ENCODE results near the gene CPA2. TPM values are rescaled to one million over a fixed set of nuclear protein-coding genes. Genes with fewer than 3 reads are reported as not detected.

CPA2 gene
- total and polyA plus RNA-seq, 7 donors, result 0.23 to 0.32 (median 0.30) TPM; not detected in 4

DNA sequence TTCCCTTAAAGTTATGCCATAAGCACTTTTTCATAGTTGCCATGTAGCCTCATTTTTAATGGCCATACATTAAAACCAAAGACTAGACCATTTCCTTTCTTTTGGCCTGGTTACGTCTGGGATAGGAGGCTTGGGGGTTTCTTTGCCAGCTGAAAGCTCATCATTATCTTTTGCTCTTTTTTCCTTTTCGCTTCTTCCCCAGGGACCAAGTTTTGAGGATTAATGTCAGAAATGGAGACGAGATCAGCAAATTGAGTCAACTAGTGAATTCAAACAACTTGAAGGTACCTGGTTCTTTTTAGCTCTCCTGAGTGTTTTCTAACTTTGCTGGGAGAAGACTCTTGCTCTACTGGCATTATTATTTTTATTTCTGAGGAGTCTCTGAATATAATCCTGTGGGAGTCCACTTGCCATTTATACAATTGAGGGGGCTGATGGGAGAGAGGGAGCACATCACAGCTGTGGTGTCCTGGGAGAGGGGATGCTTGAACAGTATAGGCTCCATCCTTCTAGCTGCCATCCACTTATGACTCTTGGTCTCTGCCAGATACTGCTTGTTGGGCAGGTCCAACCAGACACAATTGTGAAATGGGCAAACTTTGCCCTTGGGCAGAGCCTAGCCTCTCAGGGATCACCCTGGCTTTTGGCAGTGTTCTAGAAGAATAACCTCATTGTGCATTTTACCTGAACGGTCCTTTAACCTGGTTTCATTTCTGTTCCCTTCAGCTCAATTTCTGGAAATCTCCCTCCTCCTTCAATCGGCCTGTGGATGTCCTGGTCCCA, 32.1 kb downstream of the CPA2 start:
- H3K27ac ChIP-seq, result no peak overlapping the region
- TF ChIP-seq, protein P1, sequence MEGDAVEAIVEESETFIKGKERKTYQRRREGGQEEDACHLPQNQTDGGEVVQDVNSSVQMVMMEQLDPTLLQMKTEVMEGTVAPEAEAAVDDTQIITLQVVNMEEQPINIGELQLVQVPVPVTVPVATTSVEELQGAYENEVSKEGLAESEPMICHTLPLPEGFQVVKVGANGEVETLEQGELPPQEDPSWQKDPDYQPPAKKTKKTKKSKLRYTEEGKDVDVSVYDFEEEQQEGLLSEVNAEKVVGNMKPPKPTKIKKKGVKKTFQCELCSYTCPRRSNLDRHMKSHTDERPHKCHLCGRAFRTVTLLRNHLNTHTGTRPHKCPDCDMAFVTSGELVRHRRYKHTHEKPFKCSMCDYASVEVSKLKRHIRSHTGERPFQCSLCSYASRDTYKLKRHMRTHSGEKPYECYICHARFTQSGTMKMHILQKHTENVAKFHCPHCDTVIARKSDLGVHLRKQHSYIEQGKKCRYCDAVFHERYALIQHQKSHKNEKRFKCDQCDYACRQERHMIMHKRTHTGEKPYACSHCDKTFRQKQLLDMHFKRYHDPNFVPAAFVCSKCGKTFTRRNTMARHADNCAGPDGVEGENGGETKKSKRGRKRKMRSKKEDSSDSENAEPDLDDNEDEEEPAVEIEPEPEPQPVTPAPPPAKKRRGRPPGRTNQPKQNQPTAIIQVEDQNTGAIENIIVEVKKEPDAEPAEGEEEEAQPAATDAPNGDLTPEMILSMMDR (IDR thresholded peaks at IDR 0.05), result no peak
- WGBS, 3 donors, result 85 to 94% (median 93%) methylated on average over 5 of the region's 5 CpGs
- intact Hi-C loops (cut with DNase I), result no loop called here
- H3K36me3 ChIP-seq (ENCODE audit: insufficient read depth in 1 of 2, low read depth in 1 of 2), result no peaks in the 10 kb centered on the region
- peaks cover 0 to 3% (median 0%) of the 10 kb centered on the region in 3 donors for H3K27me3 ChIP-seq (ENCODE audit: insufficient read depth in 3 of 3, low read length in 2 of 3)
- H3K4me1 ChIP-seq, result no peaks in the 10 kb centered on the region
- DNase-seq, result no peak
- no peaks in the 10 kb centered on the region for H3K9me3 ChIP-seq
- ATAC-seq, result no peak
- no peak overlapping the region for H3K4me3 ChIP-seq

DNA sequence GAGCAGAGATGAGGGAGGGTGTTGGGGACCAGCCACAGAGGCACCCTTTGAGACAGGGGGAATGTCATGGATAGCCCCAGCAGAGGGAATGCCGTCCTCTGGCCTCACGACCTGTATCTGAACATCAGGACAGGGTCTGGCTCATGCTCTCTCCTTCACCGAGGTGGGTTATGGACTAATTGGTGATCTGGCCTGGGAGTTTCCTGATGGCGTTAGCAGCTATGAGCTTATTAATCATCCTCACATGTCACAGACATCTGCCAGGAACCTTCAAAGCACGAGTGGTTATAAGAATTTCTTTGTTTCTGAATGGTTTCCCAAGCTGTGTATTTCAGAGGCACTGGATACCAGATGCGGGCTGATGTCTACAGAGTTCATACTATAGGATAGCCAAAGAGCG, 33.2 kb downstream of the CPA2 start:
- intact Hi-C loops (cut with DNase I), result no loop called here
- Histone ChIP-seq H3K4me3 (no peak overlapping the region), H3K4me1 (no peaks in the 10 kb centered on the region), H3K27ac (no peak overlapping the region), H3K36me3 (ENCODE audit: insufficient read depth in 1 of 2, low read depth in 1 of 2) (no peaks in the 10 kb centered on the region), H3K9me3 (no peaks in the 10 kb centered on the region), H3K27me3 (ENCODE audit: insufficient read depth in 3 of 3, low read length in 2 of 3) (peaks cover 0 to 2% (median 0%) of the 10 kb centered on the region in 3 donors)
- 67 to 68% (median 68%) methylated on average over 7 of the region's 7 CpGs for WGBS, 3 donors
- TF ChIP-seq, protein P1 (IDR thresholded peaks at IDR 0.05), result no peak
- DNase-seq (no peak), ATAC-seq (no peak)

DNA sequence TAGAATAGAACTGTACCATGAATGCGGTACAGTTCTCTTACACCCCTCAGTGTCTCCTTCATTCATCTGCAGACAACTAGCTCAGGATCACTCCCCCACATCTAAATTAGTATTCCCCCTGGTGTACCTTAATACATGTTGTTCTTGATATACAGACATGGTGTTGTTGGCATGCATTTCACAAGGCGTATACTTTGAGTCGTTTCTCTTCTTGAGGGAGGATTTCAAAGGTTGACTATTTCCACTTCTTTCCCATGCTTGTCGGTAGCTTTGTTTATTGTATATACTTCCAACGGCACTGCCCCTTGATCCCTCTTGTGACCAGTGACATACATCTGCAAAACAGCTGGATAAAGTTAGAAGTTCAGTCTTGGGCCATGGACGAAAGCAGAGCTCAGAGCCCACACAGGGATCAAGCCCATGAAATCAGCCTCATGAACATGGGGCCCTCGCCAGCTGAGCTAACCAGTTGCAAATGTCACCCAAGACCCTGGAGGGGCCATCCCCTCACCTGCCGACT, 34.9 kb downstream of the CPA2 start:
- no peak overlapping the region for H3K4me3 ChIP-seq
- no peak for DNase-seq
- no peak overlapping the region for H3K27ac ChIP-seq
- TF ChIP-seq, protein P1 (IDR thresholded peaks at IDR 0.05), result no peak
- no peaks in the 10 kb centered on the region for H3K9me3 ChIP-seq
- WGBS, 3 donors, result 56 to 63% (median 61%) methylated on average over 8 of the region's 8 CpGs
- intact Hi-C loops (cut with DNase I), result no loop called here
- no peaks in the 10 kb centered on the region for H3K27me3 ChIP-seq (ENCODE audit: insufficient read depth in 3 of 3, low read length in 2 of 3)
- H3K36me3 ChIP-seq (ENCODE audit: insufficient read depth in 1 of 2, low read depth in 1 of 2), result no peaks in the 10 kb centered on the region
- no peaks in the 10 kb centered on the region for H3K4me1 ChIP-seq
- ATAC-seq, result no peak

GRCh38 chr7:130302649-130303048, 36.0 kb downstream of the CPA2 start:
- H3K36me3 ChIP-seq (ENCODE audit: insufficient read depth in 1 of 2, low read depth in 1 of 2), result no peaks in the 10 kb centered on the region
- no peak overlapping the region for H3K4me3 ChIP-seq
- TF ChIP-seq, protein P1 (IDR thresholded peaks at IDR 0.05), result no peak
- H3K4me1 ChIP-seq, result no peaks in the 10 kb centered on the region
- H3K27ac ChIP-seq, result no peak overlapping the region
- H3K9me3 ChIP-seq, result no peaks in the 10 kb centered on the region
- H3K27me3 ChIP-seq (ENCODE audit: insufficient read depth in 3 of 3, low read length in 2 of 3), result no peaks in the 10 kb centered on the region
- no peak for ATAC-seq
- intact Hi-C loops (cut with DNase I), result no loop called here
- no peak for DNase-seq
